HCT116 (cell line): Measurements from ENCODE around the gene FAAP100. TPM values are rescaled to one million over a fixed set of nuclear protein-coding genes. Genes with fewer than 3 reads are reported as not detected.

Experiments used
- ATAC-seq: fragments of 200-7000 bp; cut with Tn5 transposase; 2 replicates; pipeline ENCODE4 v1.9.1; 2020; ENCODE audit warnings: mild to moderate bottlenecking, moderate library complexity
- BruUV-seq: library from RNA; stranded (reverse); fragments of 400-500 nt; replicated peaks from 2 replicates; lab custom pipeline; 2021; lab: Mats Ljungman, UMichigan
- CTCF ChIA-PET: fragments of 300-600 bp; sonication (Branson Sonifier 250); formaldehyde crosslinking; loops from one replicate; lab custom pipeline; 2021; ENCODE audit warnings: antibody characterized with exemption; lab: Charles Lee
- POLR2A ChIA-PET: fragments of 300-600, 350-600 bp; sonication (Branson Sonifier 250); formaldehyde crosslinking; loops from one replicate; lab custom pipeline; 2021; ENCODE audit warnings: antibody characterized with exemption; lab: Charles Lee
- RAD21 ChIA-PET, 2 experiments: fragments of 300-600 bp; sonication (Branson Sonifier 250); formaldehyde crosslinking; loops; one replicate each; lab custom pipeline; 2023; ENCODE audit warnings: low total read pairs in 2 of 2; ENCODE audit not compliant: uncharacterized antibody in 2 of 2, unreplicated experiment in 2 of 2, low non-redundant PET in 1 of 2; lab: Charles Lee
- DNase-seq: peaks from one replicate; pipeline ENCODE4 v3.0.0-alpha.2; 2010; ENCODE audit warnings: low read depth, low spot score
- H2AFZ ChIP-seq: fragments of 200-600 bp; shearing (Covaris generic), sonication (generic); 2 replicates; pipeline ENCODE4 v1.6.1; 2017; ENCODE audit warnings: low read depth, mixed run types, mixed read lengths, antibody characterized with exemption, low read length; ENCODE audit not compliant: poor library complexity, severe bottlenecking
- H3K27ac ChIP-seq: 2 replicates; pipeline ENCODE4 v1.5.1; 2012; ENCODE audit warnings: low read depth, low read length
- H3K27me3 ChIP-seq: fragments of 200-600 bp; sonication (generic); 2 replicates; pipeline ENCODE4 v1.6.1; 2016; ENCODE audit warnings: mixed run types, low read length, mixed read lengths; ENCODE audit not compliant: insufficient read depth
- H3K36me3 ChIP-seq, 2 experiments: fragments of 200-500 bp in 1 of 2; fragments of 200-600 bp in 1 of 2; sonication (Bioruptor generic) in 1 of 2; sonication (generic) in 1 of 2; 2 replicates each; pipeline versions ENCODE4 v1.5.1 to v1.6.1; 2014 to 2016; ENCODE audit warnings: low read length in 2 of 2, inconsistent platforms in 1 of 2, mixed read lengths in 1 of 2, mixed run types in 1 of 2; ENCODE audit not compliant: insufficient read depth in 2 of 2, control insufficient read depth in 1 of 2
- H3K4me1 ChIP-seq, 2 experiments: fragments of 200-600 bp in 1 of 2; sonication (generic) in 1 of 2; 2 replicates each; pipeline versions ENCODE4 v1.5.1 to v1.6.1; 2012 to 2017; ENCODE audit warnings: low read length in 2 of 2, inconsistent platforms in 1 of 2, mild to moderate bottlenecking in 1 of 2, mixed read lengths in 1 of 2, mixed run types in 1 of 2, moderate library complexity in 1 of 2; ENCODE audit not compliant: insufficient read depth in 2 of 2, control insufficient read depth in 1 of 2
- H3K4me2 ChIP-seq: fragments of 200-600 bp; sonication (generic); 2 replicates; pipeline ENCODE4 v1.6.1; 2017; ENCODE audit warnings: mixed run types, low read length, mixed read lengths
- H3K4me3 ChIP-seq, 2 experiments: fragments of 200-600 bp in 1 of 2; sonication (generic) in 1 of 2; replicated peaks in 1 of 2; 2 replicates each; pipeline ENCODE4 v1.5.1; 2011 to 2016; ENCODE audit warnings: low read length in 2 of 2, control low read depth in 1 of 2, low read depth in 1 of 2, mild to moderate bottlenecking in 1 of 2, mixed read lengths in 1 of 2, mixed run types in 1 of 2
- H3K79me2 ChIP-seq: fragments of 200-600 bp; sonication (generic); 2 replicates; pipeline ENCODE4 v1.6.1; 2017; ENCODE audit warnings: mild to moderate bottlenecking, mixed run types, low read length, moderate library complexity, mixed read lengths; ENCODE audit not compliant: insufficient read depth
- H3K9ac ChIP-seq: fragments of 200-600 bp; sonication (generic); 2 replicates; pipeline ENCODE4 v1.6.1; 2016; ENCODE audit warnings: low read length, mixed read lengths
- H3K9me2 ChIP-seq: fragments of 200-600 bp; sonication (generic), shearing (Covaris generic); 2 replicates; pipeline ENCODE4 v1.6.1; 2017; ENCODE audit warnings: mixed run types, mild to moderate bottlenecking, moderate library complexity; ENCODE audit not compliant: insufficient read depth
- H3K9me3 ChIP-seq, 2 experiments: fragments of 200-500 bp in 1 of 2; fragments of 200-600 bp in 1 of 2; sonication (Bioruptor generic) in 1 of 2; sonication (generic) in 1 of 2; 2 replicates each; pipeline ENCODE4 v1.6.1; 2014 to 2017; ENCODE audit warnings: low read length in 2 of 2, mixed read lengths in 2 of 2, inconsistent platforms in 1 of 2, low read depth in 1 of 2, mild to moderate bottlenecking in 1 of 2, mixed run types in 1 of 2, moderate library complexity in 1 of 2; ENCODE audit not compliant: control insufficient read depth in 1 of 2, insufficient read depth in 1 of 2
- H4K20me1 ChIP-seq: fragments of 200-600 bp; sonication (generic), shearing (Covaris generic); 2 replicates; pipeline ENCODE4 v1.6.1; 2017; ENCODE audit warnings: mixed run types, mild to moderate bottlenecking, moderate library complexity; ENCODE audit not compliant: insufficient read depth
- JUND ChIP-seq: IDR thresholded peaks from 2 replicates; pipeline ENCODE4 v1.6.1; 2012
- POLR2A ChIP-seq: IDR thresholded peaks from 2 replicates; pipeline ENCODE4 v1.7.0; 2011; ENCODE audit warnings: borderline replicate concordance; ENCODE audit not compliant: insufficient read depth, insufficient read length; ENCODE audit errors: extremely low read depth
- POLR2AphosphoS5 ChIP-seq: IDR thresholded peaks from 2 replicates; pipeline ENCODE4 v1.6.1; 2011; ENCODE audit warnings: mild to moderate bottlenecking, low read depth, low read length, moderate library complexity
- ZFX ChIP-seq: fragments of 450-650 bp; IDR thresholded peaks from 2 replicates; pipeline ENCODE4 v1.6.1; 2017
- ZNF274 ChIP-seq: fragments of 200-500 bp; sonication (Bioruptor generic); IDR thresholded peaks from 2 replicates; pipeline ENCODE4 v1.6.1; 2014; ENCODE audit warnings: mild to moderate bottlenecking, low read depth, low read length, inconsistent platforms
- intact Hi-C: fragments of 100-400 bp; cut with micrococcal nuclease; formaldehyde crosslinking; loops from 2 replicates; pipeline ENCODE4 v1.10.0; 2022
- total RNA-seq: library from RNA; stranded (reverse); gene quantifications from one replicate; pipeline ENCODE4 v1.2.1, GENCODE V29; 2021; ENCODE audit not compliant: unreplicated experiment

The FAAP100 gene
- total RNA-seq, 1 experiment from 2014 or later = 53.4 TPM

- H3K9me2 ChIP-seq = no peaks in the 10 kb centered on the region
- peaks cover 19 to 34% of the 10 kb centered on the region in 2 experiments for H3K36me3 ChIP-seq
- H3K27ac ChIP-seq = peak overlapping the region; percentile 100
- no TSS peak for BruUV-seq
- POLR2A ChIA-PET = interaction anchor here (1.5 to 2.4 kb wide), 8 partner anchors 9 to 118 kb away, joined by 4 to 12 read pairs (median 6); partner anchors contain the start of genes BAHCC1, FAAP100 and FSCN2
- H2AFZ ChIP-seq = no peak overlapping the region
- peaks cover 34% of the 10 kb centered on the region; the same call in 1 of the 2 replicates for H4K20me1 ChIP-seq
- no peaks in the 10 kb centered on the region for H3K9me3 ChIP-seq
- peaks cover 76% of the 10 kb centered on the region for H3K79me2 ChIP-seq
- TF ChIP-seq ZFX (peak; percentile 77), POLR2A (peak; percentile 60), JUND (no peak)
- DNase-seq = no peak
- peaks cover 33 to 83% of the 10 kb centered on the region in 2 experiments for H3K4me1 ChIP-seq
- no peaks in the 10 kb centered on the region for H3K27me3 ChIP-seq
- peak overlapping the region; percentile 94 for H3K9ac ChIP-seq
- peak; percentile 4 for ATAC-seq
- peak overlapping the region; percentile 81 to 90 for H3K4me3 ChIP-seq
- intact Hi-C loops = no loop called here
- peak overlapping the region; percentile 100 for H3K4me2 ChIP-seq
- CTCF ChIA-PET = no interaction called here
- RAD21 ChIA-PET = no interaction called here
Measured at GRCh38 chr17:81513753-81514488, 38.2 kb downstream of the FAAP100 start.

GRCh38 chr17:81513372-81513752, 38.8 kb downstream of the FAAP100 start:
- ChIA-PET CTCF (interaction anchor here (1.1 kb wide), 1 partner anchor 39 kb away, joined by 3 read pairs; the partner anchor contains the start of gene FAAP100), RAD21 (no interaction called here), POLR2A (interaction anchor here (1.0 to 2.4 kb wide), 9 partner anchors 9 to 184 kb away, joined by 3 to 12 read pairs (median 6); partner anchors contain the start of genes BAHCC1, FAAP100 and FSCN2)
- no peaks in the 10 kb centered on the region for H3K9me3 ChIP-seq
- H3K27ac ChIP-seq = peak overlapping the region; percentile 100
- no TSS peak for BruUV-seq
- no peaks in the 10 kb centered on the region for H3K27me3 ChIP-seq
- no peak for TF ChIP-seq ZNF274
- peak; percentile 41; the same call in 1 of the 2 replicates for TF ChIP-seq POLR2AphosphoS5
- no peaks in the 10 kb centered on the region for H3K9me2 ChIP-seq
- H4K20me1 ChIP-seq = peaks cover 35% of the 10 kb centered on the region; the same call in 1 of the 2 replicates
- no peak for DNase-seq
- H3K36me3 ChIP-seq = peaks cover 19 to 34% of the 10 kb centered on the region in 2 experiments
- intact Hi-C loops = no loop called here
- H3K9ac ChIP-seq = peak overlapping the region; percentile 94
- ATAC-seq = peak; percentile 13
- H3K4me3 ChIP-seq = peak overlapping the region; percentile 81 to 90
- H3K79me2 ChIP-seq = peaks cover 76% of the 10 kb centered on the region
- peak overlapping the region; percentile 100 for H3K4me2 ChIP-seq
- no peak overlapping the region for H2AFZ ChIP-seq
- H3K4me1 ChIP-seq = peaks cover 29 to 83% of the 10 kb centered on the region in 2 experiments
